ENCODE data around the gene ABCC10.
"Not testable (repeated sequence)": the region's sequence is repeated elsewhere in the genome, so short reads cannot be mapped to it uniquely, and the experiment has no call there.

ABCC10 gene

GRCh38 chr6:43408259-43408658, 19.1 kb upstream of the ABCC10 start:
- DNase-seq = no peak

DNA sequence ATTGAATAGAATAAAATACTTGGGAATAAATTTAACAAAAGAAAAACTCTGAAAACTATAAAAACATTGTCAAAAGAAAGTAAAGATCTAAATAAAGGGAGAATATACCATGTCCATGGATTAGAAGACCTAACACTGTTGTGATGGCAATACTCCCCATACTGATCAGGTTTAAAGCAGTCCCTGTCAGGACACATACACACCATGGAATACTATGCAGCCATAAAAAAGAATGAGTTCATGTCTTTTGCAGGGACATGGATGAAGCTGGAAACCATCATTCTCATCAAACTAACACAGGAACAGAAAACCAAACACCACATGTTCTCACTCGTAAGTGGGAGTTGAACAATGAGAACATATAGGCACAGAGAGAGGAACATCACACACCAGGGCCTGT, 16.6 kb upstream of the ABCC10 start:
- not testable (repeated sequence) for DNase-seq

GRCh38 chr6:43412541-43412940, 14.8 kb upstream of the ABCC10 start:
- no peak for DNase-seq

DNA sequence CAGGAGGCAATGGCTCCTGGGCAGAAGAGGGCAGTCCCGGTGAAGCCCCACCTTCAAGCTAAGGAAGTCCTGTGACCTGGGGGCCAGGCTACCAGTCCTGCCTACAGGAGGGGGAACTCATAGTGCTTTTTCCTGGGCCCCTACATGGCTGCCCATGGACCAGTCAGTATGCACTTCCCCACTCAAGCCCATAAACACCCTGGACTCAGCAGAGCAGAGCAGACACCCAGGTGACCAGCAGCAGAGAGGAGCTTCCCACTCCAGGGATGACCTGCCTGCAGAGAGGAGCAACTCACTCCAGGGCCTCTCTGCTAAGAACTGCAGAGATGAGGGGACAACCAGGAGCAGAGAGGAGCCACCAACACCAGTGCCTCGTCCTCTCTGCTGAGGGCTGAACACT, 14.3 kb upstream of the ABCC10 start:
- no peak for DNase-seq

- DNase-seq = not testable (repeated sequence)
Measured at GRCh38 chr6:43415275-43415674, 12.1 kb upstream of the ABCC10 start.

DNA sequence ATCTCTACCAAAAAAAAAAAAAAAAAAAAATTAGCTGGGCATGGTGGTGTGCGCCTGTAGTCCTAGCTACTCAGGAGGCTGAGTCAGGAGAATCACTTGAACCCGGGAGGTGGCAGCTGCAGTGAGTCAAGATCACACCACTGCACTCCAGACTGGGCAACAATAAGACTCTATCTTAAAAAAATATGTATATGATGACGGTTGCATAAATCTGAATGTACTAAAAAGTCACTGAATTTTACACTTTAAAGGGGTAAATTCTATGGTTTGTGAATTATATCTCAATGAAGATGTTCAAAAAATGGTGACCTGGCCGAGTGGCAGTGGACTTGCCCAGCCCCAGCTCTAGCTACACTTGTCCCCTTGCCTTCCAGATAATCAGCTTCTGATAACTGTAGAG, 10.4 kb upstream of the ABCC10 start:
- no peak for DNase-seq

DNA sequence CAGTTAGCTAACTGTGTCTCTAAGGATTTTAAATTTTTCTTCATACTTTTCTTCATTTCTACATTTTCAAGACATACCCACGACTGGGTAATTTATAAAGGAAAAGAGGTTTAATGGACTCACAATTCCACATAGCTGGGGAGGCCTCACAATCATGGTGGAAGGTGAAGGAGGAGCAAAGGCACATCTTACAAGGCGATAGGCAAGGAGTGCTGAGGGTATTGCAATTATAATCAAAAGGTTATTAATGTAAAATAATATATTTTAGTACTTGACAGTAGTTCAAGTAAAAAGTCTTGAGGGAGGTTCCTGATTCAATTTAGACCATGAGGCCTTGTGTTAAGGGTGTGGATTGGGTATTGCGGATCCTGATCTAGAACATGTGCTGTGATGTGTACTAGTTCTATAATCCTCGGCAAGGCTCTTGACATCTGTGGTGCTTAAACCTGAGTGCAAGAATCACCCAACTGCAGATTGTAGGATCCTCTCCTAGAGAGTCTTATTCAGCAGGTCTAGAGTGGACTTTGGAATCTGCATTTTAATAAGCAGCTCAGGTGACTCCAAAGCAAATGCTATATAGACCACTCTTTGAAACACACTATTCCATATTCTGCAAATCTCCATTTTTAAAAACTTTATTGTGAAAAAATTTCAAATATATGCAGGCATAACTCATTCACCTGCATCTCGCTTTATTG, 7.2 kb upstream of the ABCC10 start:
- no peak for DNase-seq

- no peak for DNase-seq
Measured at GRCh38 chr6:43421831-43422230, 5.5 kb upstream of the ABCC10 start.

GRCh38 chr6:43425083-43425482, 2.3 kb upstream of the ABCC10 start:
- DNase-seq = not testable (repeated sequence)

- no peak for DNase-seq
Measured at GRCh38 chr6:43426928-43427405, 374 bp upstream of the ABCC10 start.

- DNase-seq = no peak
Measured at GRCh38 chr6:43428112-43428570, 800 bp downstream of the ABCC10 start.

GRCh38 chr6:43428874-43429273, 1.5 kb downstream of the ABCC10 start:
- DNase-seq = no peak

DNA sequence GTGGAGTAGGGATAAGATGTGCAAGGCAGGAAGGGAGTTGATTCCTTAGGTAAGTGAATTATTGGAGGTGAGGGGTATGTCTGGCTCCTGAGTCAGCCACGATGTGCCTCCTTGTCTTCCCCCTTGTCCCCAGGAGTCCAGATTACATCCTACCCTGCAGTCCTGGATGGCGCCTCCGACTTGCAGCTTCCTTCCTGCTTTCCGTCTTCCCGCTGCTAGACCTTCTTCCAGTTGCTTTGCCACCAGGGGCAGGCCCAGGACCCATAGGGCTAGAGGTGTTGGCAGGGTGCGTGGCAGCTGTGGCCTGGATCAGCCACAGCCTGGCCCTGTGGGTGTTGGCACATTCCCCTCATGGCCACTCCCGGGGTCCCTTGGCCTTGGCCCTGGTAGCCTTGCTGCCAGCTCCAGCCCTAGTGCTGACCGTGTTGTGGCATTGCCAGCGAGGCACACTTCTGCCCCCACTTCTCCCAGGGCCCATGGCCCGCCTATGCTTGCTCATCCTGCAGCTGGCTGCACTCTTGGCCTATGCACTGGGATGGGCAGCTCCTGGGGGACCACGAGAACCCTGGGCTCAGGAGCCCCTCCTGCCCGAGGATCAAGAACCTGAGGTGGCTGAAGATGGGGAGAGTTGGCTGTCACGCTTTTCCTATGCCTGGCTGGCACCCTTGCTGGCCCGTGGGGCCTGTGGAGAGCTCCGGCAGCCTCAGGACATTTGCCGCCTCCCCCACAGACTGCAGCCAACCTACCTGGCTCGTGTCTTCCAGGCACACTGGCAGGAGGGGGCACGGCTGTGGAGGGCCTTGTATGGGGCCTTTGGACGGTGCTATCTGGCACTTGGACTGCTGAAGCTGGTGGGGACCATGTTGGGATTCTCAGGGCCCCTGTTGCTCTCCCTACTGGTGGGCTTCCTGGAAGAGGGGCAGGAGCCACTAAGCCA, 4.9 kb downstream of the ABCC10 start:
- no peak for DNase-seq

DNA sequence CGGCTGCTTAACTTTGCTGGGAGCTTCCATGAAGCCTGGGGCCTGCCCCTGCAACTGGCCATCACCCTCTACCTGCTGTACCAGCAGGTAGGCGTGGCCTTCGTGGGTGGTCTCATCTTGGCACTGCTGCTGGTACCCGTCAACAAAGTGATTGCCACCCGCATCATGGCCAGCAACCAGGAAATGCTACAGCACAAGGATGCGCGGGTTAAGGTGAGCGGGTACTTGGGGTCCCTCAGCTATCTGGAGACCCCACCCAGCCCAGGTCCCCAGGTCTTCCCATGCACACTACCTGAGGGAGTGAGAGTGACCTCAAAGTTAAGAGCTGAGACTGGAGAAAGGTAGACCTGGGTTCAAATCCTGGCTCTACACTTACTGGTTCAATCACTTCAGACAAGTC, 5.8 kb downstream of the ABCC10 start:
- DNase-seq = no peak

GRCh38 chr6:43434001-43434840, 6.9 kb downstream of the ABCC10 start:
- DNase-seq = no peak

DNA sequence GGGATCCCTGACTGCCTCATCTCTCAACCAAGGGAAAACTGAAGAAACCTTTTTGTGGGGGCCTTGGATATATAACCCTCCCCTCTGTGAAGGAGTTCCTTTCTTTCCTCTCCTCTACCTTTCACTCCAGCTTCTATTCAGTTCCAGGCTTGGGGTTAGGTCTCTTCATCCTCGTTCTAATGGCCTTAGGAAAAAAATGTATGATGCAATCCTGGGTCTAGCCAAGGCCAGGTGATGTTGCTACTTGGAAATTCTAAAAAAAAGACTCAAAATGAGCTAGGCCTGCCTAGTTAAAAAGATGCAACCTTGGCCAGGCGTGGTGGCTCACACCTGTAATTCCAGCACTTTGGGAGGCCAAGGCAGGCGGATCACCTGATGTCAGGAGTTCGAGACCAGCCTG, 7.6 kb downstream of the ABCC10 start:
- no peak for DNase-seq

- DNase-seq = no peak
Measured at GRCh38 chr6:43435682-43436437, 8.5 kb downstream of the ABCC10 start.

DNA sequence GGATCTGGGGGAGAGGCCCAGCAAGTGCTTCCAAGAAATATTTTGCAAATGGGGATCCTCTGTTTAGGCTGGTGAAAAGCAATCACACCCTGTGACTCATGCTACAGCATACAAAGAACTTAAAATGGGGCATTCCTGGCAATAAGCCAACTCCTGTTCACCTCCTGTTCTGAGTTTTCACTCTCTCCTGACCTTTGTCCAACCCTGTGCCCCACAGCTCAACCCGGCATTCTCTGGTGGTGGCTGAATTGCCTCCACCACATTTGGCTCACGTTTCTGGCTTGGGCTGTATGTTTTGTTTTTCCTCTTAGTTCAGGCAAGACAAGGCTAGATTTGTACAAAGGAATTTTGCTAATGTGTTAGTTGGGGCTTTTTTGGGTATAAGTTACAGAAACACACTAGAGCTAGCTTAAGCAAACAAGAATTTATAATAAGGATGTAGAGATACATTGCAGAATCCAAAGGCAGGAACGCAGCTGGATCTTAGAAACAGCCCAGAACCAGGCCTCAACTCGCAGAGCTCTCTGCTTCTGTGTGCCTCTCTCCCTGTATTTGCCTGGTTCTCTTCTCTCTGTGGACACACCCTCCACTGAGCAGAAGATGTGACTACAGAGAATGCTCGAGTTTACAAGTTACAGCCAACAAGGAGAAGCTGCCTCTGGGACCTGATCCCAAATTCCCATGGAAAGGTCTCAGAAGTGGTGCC, 9.4 kb downstream of the ABCC10 start:
- DNase-seq = peak; percentile 49

- DNase-seq = no peak
Measured at GRCh38 chr6:43437700-43438099, 10.4 kb downstream of the ABCC10 start.

GRCh38 chr6:43442935-43443334, 15.6 kb downstream of the ABCC10 start:
- DNase-seq = no peak

DNA sequence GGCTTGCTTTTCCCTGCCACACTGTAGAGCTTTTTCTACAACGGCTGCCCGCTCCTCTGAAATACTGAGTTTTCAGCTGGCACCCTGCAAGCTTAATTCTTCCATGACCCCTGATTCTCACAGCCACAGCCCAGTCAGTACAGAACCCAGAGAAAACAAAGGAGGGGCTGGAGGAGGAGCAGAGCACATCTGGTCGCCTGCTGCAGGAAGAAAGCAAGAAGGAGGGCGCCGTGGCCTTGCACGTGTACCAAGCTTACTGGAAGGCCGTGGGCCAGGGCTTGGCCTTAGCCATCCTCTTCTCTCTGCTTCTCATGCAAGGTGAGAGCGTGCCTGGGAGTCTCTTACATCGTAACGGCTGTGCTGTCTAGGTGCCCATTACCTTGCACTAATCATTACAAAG, 16.7 kb downstream of the ABCC10 start:
- DNase-seq = no peak

DNA sequence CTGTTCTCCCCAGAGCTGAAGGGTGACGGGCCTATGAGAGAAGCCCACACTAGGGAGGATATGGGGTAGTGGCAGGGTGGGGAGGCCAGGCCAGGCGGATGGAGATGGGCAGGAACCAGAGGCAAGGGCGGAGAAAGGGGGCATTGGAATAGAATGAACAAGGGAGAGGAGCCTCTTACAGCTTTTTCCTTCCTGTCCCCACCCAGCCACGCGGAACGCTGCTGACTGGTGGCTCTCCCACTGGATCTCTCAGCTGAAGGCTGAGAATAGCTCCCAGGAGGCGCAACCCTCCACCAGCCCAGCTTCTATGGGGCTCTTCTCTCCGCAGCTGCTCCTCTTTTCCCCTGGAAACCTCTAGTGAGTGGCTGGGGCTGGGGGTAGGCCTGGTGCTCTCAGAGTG, 17.2 kb downstream of the ABCC10 start:
- no peak for DNase-seq
